Lower lobe of right lung (tissue), 2 donors: ENCODE results near the gene INSYN2A. TPM values are rescaled to one million over a fixed set of nuclear protein-coding genes. Genes with fewer than 3 reads are reported as not detected.

Experiments used
- ATAC-seq, 2 donors: fragments of 200-7000 bp; cut with Tn5 transposase; one replicate each; pipeline ENCODE4 v1.9.1; 2020 to 2022; ENCODE audit warnings: mild to moderate bottlenecking in 2 of 2, moderate library complexity in 2 of 2
- DNase-seq: peaks from one replicate; pipeline ENCODE4 v3.0.0-alpha.2; 2020
- H3K27ac ChIP-seq: fragments of 200-600 bp; one replicate; pipeline ENCODE4 v1.8.0; 2022
- H3K27me3 ChIP-seq: fragments of 200-600 bp; one replicate; pipeline ENCODE4 v1.8.0; 2022; ENCODE audit warnings: low read depth
- H3K36me3 ChIP-seq: fragments of 200-600 bp; one replicate; pipeline ENCODE4 v1.8.0; 2022; ENCODE audit warnings: mild to moderate bottlenecking
- H3K4me1 ChIP-seq: fragments of 200-600 bp; one replicate; pipeline ENCODE4 v1.8.0; 2022
- H3K4me3 ChIP-seq: fragments of 200-600 bp; one replicate; pipeline ENCODE4 v1.8.0; 2022; ENCODE audit warnings: mild to moderate bottlenecking
- H3K9me3 ChIP-seq: fragments of 200-600 bp; one replicate; pipeline ENCODE4 v1.8.0; 2022
- intact Hi-C: fragments of 100-400 bp; cut with DNase I; formaldehyde crosslinking; loops from one replicate; pipeline ENCODE4 v1.11.0; 2022
- total RNA-seq: library from RNA; stranded (reverse); fragmentation: NEBNext Ultra II Directional; extraction: Animal tissue kit (Norgen Biotek cat#: 25700); gene quantifications from one replicate; pipeline ENCODE4 v1.2.1, GENCODE V29; 2021
- TF ChIP-seq, protein P1 (sequence below): fragments of 200-600 bp; IDR thresholded peaks from one replicate; pipeline ENCODE4 v1.8.0; 2022; ENCODE audit warnings: antibody characterized with exemption, mild to moderate bottlenecking
- donor health status: DM: no; HTN: yes; CAD: no; lungs with severe emphysema.

INSYN2A gene
- total RNA-seq, 1 donor from 2014 or later = not detected

DNA sequence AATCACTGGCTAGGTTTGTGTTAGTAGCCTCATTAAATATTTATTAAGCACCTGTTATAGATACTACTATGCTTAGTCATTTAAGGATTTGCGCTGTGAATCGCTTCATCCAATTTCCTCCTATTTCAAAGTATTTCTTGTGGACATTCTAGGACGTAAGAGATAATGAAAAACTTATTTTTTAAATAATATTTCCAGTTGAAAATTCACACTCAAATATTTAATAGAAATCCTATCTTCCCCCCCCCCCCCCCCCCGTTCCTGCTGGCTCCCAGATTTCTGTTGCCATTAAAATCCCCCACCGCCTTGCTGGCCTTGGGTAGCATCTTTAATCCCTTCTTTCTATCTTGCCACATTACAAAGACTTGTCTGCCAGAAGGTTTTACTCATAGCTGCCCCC is 6.0 kb downstream of the INSYN2A start:
- TF ChIP-seq, protein P1, sequence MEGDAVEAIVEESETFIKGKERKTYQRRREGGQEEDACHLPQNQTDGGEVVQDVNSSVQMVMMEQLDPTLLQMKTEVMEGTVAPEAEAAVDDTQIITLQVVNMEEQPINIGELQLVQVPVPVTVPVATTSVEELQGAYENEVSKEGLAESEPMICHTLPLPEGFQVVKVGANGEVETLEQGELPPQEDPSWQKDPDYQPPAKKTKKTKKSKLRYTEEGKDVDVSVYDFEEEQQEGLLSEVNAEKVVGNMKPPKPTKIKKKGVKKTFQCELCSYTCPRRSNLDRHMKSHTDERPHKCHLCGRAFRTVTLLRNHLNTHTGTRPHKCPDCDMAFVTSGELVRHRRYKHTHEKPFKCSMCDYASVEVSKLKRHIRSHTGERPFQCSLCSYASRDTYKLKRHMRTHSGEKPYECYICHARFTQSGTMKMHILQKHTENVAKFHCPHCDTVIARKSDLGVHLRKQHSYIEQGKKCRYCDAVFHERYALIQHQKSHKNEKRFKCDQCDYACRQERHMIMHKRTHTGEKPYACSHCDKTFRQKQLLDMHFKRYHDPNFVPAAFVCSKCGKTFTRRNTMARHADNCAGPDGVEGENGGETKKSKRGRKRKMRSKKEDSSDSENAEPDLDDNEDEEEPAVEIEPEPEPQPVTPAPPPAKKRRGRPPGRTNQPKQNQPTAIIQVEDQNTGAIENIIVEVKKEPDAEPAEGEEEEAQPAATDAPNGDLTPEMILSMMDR = no peak
- intact Hi-C loops = no loop called here
- Histone ChIP-seq H3K27ac (no peak overlapping the region), H3K36me3 (no peaks in the 10 kb centered on the region), H3K27me3 (peaks cover 12% of the 10 kb centered on the region), H3K4me3 (no peak overlapping the region), H3K4me1 (peaks cover 13% of the 10 kb centered on the region), H3K9me3 (no peaks in the 10 kb centered on the region)
- DNase-seq = no peak
- no peak for ATAC-seq

DNA sequence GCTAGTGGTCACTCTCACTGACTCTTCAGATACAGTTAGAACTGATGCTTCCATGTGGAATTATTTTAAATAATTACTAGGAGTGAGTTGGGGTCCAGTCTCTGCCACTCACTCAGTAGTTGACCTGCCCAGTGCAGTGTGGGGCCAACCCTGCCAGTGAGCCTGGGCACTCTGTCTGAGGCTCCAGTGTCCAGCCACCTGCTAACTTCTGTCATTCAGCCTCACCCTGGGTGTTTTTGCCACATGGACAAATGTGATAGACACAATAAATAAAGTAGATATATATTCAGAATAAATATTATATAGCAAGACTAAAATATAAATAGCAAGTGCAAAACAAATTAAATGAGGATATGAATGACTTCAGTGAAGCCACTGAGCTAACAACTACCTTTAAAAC is 7.2 kb downstream of the INSYN2A start:
- peaks cover 1% of the 10 kb centered on the region for H3K4me1 ChIP-seq
- TF ChIP-seq, protein P1 = no peak
- no peaks in the 10 kb centered on the region for H3K9me3 ChIP-seq
- ATAC-seq (no peak), DNase-seq (no peak)
- intact Hi-C loops = no loop called here
- H3K36me3 ChIP-seq = no peaks in the 10 kb centered on the region
- no peak overlapping the region for H3K27ac ChIP-seq
- no peak overlapping the region for H3K4me3 ChIP-seq
- H3K27me3 ChIP-seq = peaks cover 3% of the 10 kb centered on the region

DNA sequence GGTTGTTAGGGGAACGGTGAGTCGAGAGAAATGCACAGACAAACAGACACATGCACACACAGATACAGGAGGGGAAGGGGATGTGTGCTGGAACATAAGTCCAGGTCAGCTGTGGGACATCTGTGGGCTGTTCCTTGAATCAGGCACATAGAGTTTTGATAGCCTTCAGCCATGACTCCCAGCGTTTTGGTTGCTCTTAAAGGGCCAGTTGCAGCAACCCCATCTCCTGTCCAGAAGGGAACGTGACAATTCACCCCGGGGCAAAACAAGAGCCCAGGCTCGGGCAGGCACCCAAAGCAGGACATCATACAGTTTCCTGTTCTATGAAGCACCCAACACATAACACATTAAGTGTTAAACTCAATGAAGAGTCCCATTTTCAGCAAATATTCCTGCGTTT is 9.6 kb downstream of the INSYN2A start:
- intact Hi-C loops = no loop called here
- Histone ChIP-seq H3K27ac (no peak overlapping the region), H3K4me3 (no peak overlapping the region), H3K36me3 (no peaks in the 10 kb centered on the region), H3K9me3 (no peaks in the 10 kb centered on the region), H3K4me1 (no peaks in the 10 kb centered on the region), H3K27me3 (no peaks in the 10 kb centered on the region)
- no peak for DNase-seq
- no peak for ATAC-seq
- TF ChIP-seq, protein P1 = no peak

DNA sequence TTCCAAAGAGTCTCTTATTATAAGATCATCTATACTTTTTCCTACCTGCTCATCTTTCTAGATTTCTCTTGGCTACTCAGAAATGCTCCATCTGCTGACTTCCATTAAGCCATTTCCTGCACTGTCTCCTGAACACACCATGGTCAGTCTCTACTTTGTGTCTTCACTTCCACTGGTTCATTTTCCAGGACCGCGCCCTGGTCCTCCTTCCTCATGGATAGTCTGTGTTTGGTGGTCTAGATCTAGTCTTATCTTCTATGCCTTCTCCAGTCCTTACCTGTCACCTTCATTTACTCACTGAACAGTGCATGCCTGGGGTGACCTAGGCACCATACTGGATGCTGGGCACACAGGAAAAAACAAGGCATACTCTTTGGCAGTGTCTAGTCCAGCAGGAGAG is 11.8 kb downstream of the INSYN2A start:
- TF ChIP-seq, protein P1 = no peak
- intact Hi-C loops = no loop called here
- ATAC-seq (no peak), DNase-seq (no peak)
- no peaks in the 10 kb centered on the region for H3K9me3 ChIP-seq
- H3K36me3 ChIP-seq = no peaks in the 10 kb centered on the region
- no peaks in the 10 kb centered on the region for H3K27me3 ChIP-seq
- no peak overlapping the region for H3K4me3 ChIP-seq
- H3K4me1 ChIP-seq = no peaks in the 10 kb centered on the region
- no peak overlapping the region for H3K27ac ChIP-seq

DNA sequence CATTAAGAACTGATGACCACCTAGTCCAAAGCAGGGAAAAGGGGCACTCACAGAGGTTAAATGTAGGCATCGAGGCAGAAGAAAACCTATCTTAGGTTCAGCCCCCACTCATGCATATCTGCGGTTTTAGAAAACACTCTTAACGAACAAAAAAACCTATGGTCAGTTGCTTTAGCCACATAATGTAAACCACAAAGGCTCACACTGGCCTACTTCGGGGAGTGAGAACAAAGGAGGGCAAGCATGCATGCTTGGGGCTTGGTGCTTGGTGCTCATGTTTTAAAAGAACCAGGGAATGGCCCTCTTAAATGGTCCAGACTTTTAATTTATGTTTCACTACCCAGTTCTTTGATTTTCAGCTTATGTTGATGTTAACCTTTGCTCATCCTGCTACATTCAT is 14.2 kb downstream of the INSYN2A start:
- Histone ChIP-seq H3K4me3 (no peak overlapping the region), H3K36me3 (no peaks in the 10 kb centered on the region), H3K27ac (no peak overlapping the region), H3K27me3 (no peaks in the 10 kb centered on the region), H3K9me3 (no peaks in the 10 kb centered on the region), H3K4me1 (no peaks in the 10 kb centered on the region)
- intact Hi-C loops = no loop called here
- ATAC-seq = no peak
- DNase-seq = no peak
- TF ChIP-seq, protein P1 = no peak
